HG03097 (cell line): ENCODE measurements around the gene CTR9.
"Not testable (repeated sequence)": the region's sequence is repeated elsewhere in the genome, so short reads cannot be mapped to it uniquely, and the experiment has no call there.

ENCODE experiments used
- ATAC-seq: cut with Tn5 transposase; IDR thresholded peaks from one replicate; pipeline ENCODE4 v1.9.1; 2021; ENCODE audit not compliant: unreplicated experiment, low FRiP score

Gene CTR9

DNA sequence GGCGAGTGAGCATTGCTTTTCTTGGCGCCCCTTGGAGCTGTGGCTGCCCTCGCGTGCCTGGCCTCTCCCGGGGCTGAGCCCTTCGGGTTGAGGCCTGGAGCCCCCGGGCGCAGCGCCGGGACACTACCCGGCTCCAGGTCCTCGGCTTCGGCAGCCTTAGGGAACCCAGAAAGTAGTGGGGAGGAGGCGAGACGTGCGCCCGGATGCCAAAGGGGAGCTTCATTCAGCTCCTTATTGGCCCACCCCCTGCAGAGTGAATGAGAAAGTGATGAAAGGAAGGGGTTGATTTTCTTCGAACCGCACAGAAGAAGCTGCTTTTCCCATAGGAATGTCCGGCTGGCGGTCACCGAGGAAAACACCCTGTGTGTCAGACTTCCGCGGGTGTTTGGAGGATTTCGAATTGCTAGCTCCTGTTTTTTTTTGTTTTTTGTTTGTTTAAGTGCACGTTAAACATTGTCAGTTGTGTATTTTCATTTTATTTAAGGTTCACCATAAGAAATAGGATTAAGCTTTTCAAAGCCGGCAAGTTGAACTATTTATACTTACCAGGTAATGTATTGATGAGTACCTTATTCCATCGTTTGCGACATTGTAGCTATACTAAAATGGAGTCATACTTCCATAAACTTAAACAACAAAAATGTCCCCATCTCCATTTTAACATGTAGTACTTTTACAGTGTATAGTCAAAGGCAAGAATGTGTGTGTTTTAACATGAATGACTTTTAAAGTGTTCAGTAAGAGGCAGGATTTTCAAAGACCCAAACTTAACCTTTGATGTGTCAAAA, 58.5 kb downstream of the CTR9 start:
- ATAC-seq: peak; percentile 14

DNA sequence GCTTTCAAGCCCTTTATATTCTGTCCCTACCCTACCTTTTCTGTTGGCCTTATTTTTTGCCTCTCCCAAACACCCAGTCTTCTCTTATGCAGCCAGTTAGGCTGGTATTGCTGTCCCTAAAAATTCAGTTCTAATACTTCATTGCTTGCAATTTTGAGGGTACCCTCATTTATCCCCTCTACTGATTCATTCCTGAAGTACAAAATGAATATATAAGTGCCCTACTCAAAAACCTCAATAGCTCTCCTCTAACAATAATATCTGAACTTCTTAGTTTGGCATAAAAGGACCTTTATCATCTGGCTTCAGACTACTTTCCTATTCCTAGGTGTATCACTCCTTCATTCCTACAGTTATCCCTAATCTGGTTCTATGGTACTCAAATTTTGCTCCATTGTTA, 62.9 kb downstream of the CTR9 start:
- no peak for ATAC-seq

DNA sequence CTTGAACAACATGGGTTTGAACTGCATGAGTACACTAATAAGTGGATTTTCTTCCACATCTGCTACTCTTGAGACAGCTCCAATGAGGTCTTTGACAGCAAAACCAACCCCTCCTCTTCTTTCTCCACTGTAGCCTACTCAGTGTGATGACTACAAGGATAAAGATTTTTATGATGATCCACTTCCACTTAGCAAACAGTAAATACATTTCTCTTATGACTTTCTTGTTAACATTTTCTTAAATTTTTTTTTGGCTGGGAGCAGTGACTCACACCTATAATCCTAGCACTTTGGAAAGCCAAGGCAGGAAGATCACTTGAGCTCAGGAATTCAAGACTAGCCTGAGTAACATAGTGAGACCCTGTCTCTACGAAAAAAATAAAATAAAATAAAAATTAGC, 67.5 kb downstream of the CTR9 start:
- no peak for ATAC-seq

DNA sequence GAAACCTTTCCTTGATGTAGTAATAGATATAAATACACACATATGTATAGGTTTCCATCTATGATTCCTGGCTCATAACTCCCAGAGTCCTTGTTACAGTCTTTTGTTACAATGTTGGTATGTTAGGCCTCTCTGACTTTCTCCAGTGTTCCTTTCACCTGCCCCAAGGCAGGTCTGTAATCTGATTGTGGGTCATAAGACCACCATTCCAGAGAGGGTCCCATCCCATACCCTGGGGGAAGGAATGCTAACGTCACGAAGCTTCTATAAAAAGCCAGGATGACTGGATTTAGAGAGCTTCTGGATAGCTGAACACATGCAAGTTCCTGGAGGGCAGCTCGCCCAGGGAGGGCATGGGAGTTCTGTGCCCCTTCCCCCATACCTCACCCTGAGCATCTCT, 71.4 kb downstream of the CTR9 start:
- not testable (repeated sequence) for ATAC-seq

DNA sequence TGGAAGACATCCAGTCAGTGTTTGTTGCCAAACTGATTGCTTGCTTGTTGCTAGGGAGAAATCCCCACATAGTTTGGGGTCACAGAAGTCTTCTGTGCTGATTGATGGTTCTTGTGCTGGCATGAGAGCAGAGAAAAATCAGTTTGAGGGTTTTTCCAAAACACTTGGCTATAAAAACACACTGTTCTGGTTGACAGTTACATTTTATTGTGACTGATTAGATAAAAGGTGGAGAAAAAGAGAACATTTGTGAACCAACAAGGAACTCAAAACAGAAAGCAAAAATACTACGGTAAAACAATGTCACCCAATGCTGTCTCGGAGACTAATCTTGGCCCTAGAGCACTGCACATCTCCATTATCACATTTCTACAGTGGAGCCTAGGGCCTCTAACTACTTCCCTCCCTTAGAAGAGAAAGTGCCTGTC, 72.1 kb downstream of the CTR9 start:
- no peak for ATAC-seq

DNA sequence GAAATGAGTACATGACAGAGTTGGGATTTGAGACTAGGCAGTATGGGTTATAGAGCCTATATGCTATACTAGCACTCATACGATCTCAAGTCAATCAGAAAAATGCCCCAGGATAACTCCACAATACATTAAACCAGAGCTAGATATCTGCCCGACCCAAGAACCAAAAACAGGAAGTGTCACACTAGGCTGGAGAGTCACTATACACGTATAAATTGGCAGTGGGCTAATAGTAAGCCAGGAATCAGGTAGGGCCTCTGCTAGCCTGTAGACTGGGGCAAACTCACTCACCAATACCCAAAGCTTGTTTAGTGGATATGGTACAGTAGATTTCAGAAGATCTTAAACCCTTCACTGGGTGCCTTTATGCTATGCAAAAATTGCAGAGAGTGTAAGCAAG, 73.8 kb downstream of the CTR9 start:
- ATAC-seq: no peak

DNA sequence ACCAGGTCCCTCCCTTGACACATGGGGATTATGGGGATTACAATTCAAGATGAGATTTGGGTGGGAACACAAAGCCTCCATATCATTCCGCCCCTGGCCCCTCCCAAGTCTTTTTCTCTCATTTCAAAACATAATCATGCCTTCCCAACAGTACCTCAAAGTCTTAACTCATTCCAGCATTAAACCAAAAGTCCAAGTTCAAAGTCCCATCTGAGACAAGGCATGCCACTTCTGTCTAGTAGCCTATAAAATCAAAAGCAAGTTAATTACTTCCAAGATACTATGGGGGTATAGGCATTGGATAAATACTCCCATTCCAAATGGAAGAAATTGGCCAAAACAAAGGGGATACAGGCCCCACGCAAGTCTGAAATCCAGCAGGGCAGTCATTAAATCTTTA, 77.4 kb downstream of the CTR9 start:
- no peak for ATAC-seq

DNA sequence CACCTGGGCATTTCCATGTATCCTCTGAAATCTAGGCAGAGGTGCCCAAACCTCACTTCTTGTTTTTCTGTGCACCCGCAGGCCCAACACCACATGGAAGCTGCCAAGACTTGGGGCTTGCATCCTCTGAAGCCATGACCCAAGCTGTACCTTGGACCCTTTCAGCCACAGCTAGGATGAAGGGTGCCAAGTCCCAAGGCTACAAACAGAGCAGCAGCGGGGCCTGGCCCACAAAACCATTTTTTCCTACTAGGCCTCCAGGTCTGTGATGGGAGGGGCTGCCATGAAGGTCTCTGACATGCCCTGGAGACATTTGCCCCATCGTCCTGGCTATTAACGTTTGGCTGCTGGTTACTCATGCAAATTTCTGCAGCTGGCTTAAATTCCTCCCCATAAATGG, 78.1 kb downstream of the CTR9 start:
- ATAC-seq: no peak
